Skeletal muscle tissue (tissue), 4 donors: ENCODE measurements around the gene GUCY2F. TPM values are rescaled to one million over a fixed set of nuclear protein-coding genes. Genes with fewer than 3 reads are reported as not detected.

Experiments
- H3K27ac ChIP-seq: one replicate; pipeline ENCODE4 v1.7.0; 2013; ENCODE audit warnings: mild to moderate bottlenecking, low read depth, low read length, inconsistent platforms
- H3K27me3 ChIP-seq, 3 donors: one replicate each; pipeline ENCODE4 v1.7.0; 2013; ENCODE audit warnings: low read length in 3 of 3; ENCODE audit not compliant: control insufficient read depth in 3 of 3, insufficient read depth in 3 of 3
- H3K36me3 ChIP-seq, 3 donors: one replicate each; pipeline ENCODE4 v1.7.0; 2013; ENCODE audit warnings: low read length in 3 of 3; ENCODE audit not compliant: control insufficient read depth in 3 of 3, insufficient read depth in 3 of 3
- H3K4me1 ChIP-seq, 3 donors: one replicate each; pipeline ENCODE4 v1.7.0; 2013; ENCODE audit warnings: low read length in 3 of 3, mild to moderate bottlenecking in 3 of 3; ENCODE audit not compliant: control insufficient read depth in 3 of 3, insufficient read depth in 3 of 3
- H3K4me3 ChIP-seq, 3 donors: one replicate each; pipeline ENCODE4 v1.7.0; 2013; ENCODE audit warnings: low read length in 3 of 3
- H3K9ac ChIP-seq, 3 donors: one replicate each; pipeline ENCODE4 v1.7.0; 2013; ENCODE audit warnings: low read length in 3 of 3, mild to moderate bottlenecking in 3 of 3, moderate library complexity in 2 of 3, low read depth in 1 of 3
- H3K9me3 ChIP-seq, 3 donors: one replicate each; pipeline ENCODE4 v1.7.0; 2013; ENCODE audit warnings: low read length in 3 of 3; ENCODE audit not compliant: control insufficient read depth in 3 of 3
- total RNA-seq: library from RNA; depleted of rRNA; stranded (reverse); fragments of >200 nt; gene quantifications from one replicate; pipeline ENCODE4 v1.2.3, GENCODE V29; 2014
- donor health status: Osteomylitis.

Gene GUCY2F
- total RNA-seq, 1 donor from 2014 or later = not detected

DNA sequence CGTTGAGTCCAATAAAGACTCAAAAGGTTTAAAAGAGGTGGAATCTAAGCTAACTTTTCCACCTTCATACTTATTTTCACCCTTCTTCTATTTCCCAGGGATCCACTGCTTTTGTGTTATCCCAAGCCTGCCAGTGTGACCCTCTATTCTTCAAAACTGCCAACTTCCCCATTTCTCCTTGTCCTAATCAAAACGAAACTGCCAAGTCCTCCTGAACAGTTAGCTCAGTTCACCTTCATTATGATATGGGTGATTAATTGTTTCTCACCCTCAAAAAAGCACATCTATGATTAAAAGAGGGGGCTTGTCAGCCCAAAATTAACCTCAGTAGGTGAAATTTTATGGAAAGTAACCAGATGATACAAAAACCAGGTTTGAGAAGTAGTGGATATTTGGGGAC lies 108.4 kb downstream of the GUCY2F start:
- H3K9ac ChIP-seq = no peak overlapping the region
- H3K9me3 ChIP-seq = no peaks in the 10 kb centered on the region
- H3K27me3 ChIP-seq = no peaks in the 10 kb centered on the region
- H3K27ac ChIP-seq = no peak overlapping the region
- no peak overlapping the region for H3K4me3 ChIP-seq
- no peaks in the 10 kb centered on the region for H3K36me3 ChIP-seq
- no peaks in the 10 kb centered on the region for H3K4me1 ChIP-seq

DNA sequence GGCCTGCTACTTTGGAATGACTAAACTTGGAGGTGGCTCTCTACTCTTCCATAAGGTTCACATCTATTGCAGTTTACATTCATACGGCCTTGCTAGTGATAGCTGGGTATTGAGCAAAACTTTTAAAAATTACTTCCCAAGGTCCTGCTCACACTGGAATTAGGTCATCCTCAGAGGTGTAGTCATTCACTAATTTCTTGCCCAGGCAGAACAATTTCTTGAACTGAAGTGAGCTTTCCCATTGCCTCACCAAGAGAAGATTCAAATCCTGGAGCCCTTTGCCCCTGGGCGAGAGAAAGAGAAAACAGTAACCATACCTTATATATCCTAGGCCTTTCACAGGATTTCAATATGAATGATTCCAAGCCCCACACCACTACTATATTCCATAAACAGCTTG lies 109.2 kb downstream of the GUCY2F start:
- no peaks in the 10 kb centered on the region for H3K36me3 ChIP-seq
- H3K9me3 ChIP-seq = no peaks in the 10 kb centered on the region
- no peak overlapping the region for H3K4me3 ChIP-seq
- no peaks in the 10 kb centered on the region for H3K27me3 ChIP-seq
- H3K4me1 ChIP-seq = no peaks in the 10 kb centered on the region
- H3K9ac ChIP-seq = no peak overlapping the region
- no peak overlapping the region for H3K27ac ChIP-seq

GRCh38 chrX:109372291-109372690 lies 109.6 kb downstream of the GUCY2F start:
- Histone ChIP-seq H3K27me3 (no peaks in the 10 kb centered on the region), H3K9ac (no peak overlapping the region), H3K4me1 (no peaks in the 10 kb centered on the region), H3K4me3 (no peak overlapping the region), H3K36me3 (no peaks in the 10 kb centered on the region), H3K27ac (no peak overlapping the region), H3K9me3 (no peaks in the 10 kb centered on the region)

- Histone ChIP-seq H3K4me1 (no peaks in the 10 kb centered on the region), H3K36me3 (no peaks in the 10 kb centered on the region), H3K4me3 (no peak overlapping the region), H3K9me3 (no peaks in the 10 kb centered on the region), H3K27ac (no peak overlapping the region), H3K27me3 (peaks cover 0 to 13% (median 0%) of the 10 kb centered on the region in 3 donors), H3K9ac (no peak overlapping the region)
Observed at GRCh38 chrX:109362101-109362500, 119.8 kb downstream of the GUCY2F start.

DNA sequence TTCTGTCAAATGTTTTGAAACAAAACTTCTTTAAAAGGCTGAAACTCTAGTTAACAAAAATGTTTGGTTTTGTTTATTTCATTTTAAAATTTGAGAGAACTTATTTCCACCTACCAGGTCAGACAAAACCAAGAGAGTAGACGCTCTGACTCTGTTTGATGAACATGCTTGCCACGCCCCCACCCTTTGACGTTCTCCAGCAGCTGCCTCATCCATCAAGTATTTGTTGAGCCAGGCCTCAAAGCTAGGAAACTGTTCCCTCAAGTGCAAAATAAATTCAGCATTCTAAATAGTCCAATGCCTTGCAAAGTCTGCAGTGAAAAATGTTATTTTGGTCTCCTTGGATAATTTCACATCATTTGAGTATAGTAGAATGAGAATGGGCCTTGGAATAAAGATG lies 121.6 kb downstream of the GUCY2F start:
- no peaks in the 10 kb centered on the region for H3K4me1 ChIP-seq
- H3K27me3 ChIP-seq = peaks cover 0 to 13% (median 0%) of the 10 kb centered on the region in 3 donors
- H3K27ac ChIP-seq = no peak overlapping the region
- no peak overlapping the region for H3K4me3 ChIP-seq
- H3K9ac ChIP-seq = no peak overlapping the region
- no peaks in the 10 kb centered on the region for H3K9me3 ChIP-seq
- H3K36me3 ChIP-seq = no peaks in the 10 kb centered on the region

GRCh38 chrX:109357706-109358105 lies 124.2 kb downstream of the GUCY2F start:
- H3K4me3 ChIP-seq = no peak overlapping the region
- H3K36me3 ChIP-seq = no peaks in the 10 kb centered on the region
- no peak overlapping the region for H3K27ac ChIP-seq
- no peaks in the 10 kb centered on the region for H3K4me1 ChIP-seq
- peaks cover 0 to 13% (median 0%) of the 10 kb centered on the region in 3 donors for H3K27me3 ChIP-seq
- H3K9me3 ChIP-seq = no peaks in the 10 kb centered on the region
- H3K9ac ChIP-seq = no peak overlapping the region

GRCh38 chrX:109356684-109357083 lies 125.2 kb downstream of the GUCY2F start:
- no peaks in the 10 kb centered on the region for H3K36me3 ChIP-seq
- H3K27me3 ChIP-seq = peaks cover 0 to 16% (median 0%) of the 10 kb centered on the region in 3 donors
- no peaks in the 10 kb centered on the region for H3K4me1 ChIP-seq

GRCh38 chrX:109352066-109352588 lies 129.8 kb downstream of the GUCY2F start:
- Histone ChIP-seq H3K36me3 (no peaks in the 10 kb centered on the region), H3K4me1 (no peaks in the 10 kb centered on the region), H3K9ac (no peak overlapping the region), H3K9me3 (no peaks in the 10 kb centered on the region), H3K27ac (no peak overlapping the region), H3K4me3 (no peak overlapping the region), H3K27me3 (peaks cover 0 to 3% (median 0%) of the 10 kb centered on the region in 3 donors)

More at GRCh38 chrX:109356684-109357083, 125.2 kb downstream of the GUCY2F start:
- Histone ChIP-seq H3K27ac (no peak overlapping the region), H3K9ac (no peak overlapping the region), H3K4me3 (no peak overlapping the region), H3K9me3 (no peaks in the 10 kb centered on the region)

GRCh38 chrX:109351557-109351956 lies 130.3 kb downstream of the GUCY2F start:
- Histone ChIP-seq H3K9me3 (no peaks in the 10 kb centered on the region), H3K4me3 (no peak overlapping the region), H3K27ac (no peak overlapping the region), H3K9ac (no peak overlapping the region), H3K27me3 (peaks cover 0 to 6% (median 0%) of the 10 kb centered on the region in 3 donors), H3K36me3 (no peaks in the 10 kb centered on the region), H3K4me1 (no peaks in the 10 kb centered on the region)

DNA sequence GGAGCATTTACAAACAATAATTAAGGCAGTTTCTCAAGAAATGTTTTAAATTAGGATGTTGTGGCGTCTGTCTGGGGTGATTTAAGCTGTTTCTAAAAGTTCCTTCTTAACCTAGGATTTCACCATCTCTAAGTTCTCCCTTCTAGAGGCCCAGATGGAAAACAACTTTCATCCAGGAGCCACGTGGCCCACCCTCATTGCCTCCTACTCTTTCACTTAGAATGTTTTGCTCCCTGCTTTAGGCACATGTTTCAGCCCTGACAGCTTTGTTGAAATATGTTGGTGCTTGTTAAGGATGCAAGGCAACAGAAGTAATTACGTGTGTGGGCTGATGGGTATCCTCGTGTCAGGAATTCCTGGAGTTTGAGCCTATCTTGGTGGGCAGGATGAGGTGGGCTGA lies 131.3 kb downstream of the GUCY2F start:
- no peaks in the 10 kb centered on the region for H3K9me3 ChIP-seq
- H3K9ac ChIP-seq = no peak overlapping the region
- no peak overlapping the region for H3K4me3 ChIP-seq
- no peak overlapping the region for H3K27ac ChIP-seq
- no peaks in the 10 kb centered on the region for H3K36me3 ChIP-seq
- H3K27me3 ChIP-seq = peaks cover 0 to 6% (median 0%) of the 10 kb centered on the region in 3 donors
- no peaks in the 10 kb centered on the region for H3K4me1 ChIP-seq
